Small intestine (tissue), 7 donors: Measurements from ENCODE around the gene MASP1. TPM values are rescaled to one million over a fixed set of nuclear protein-coding genes. Genes with fewer than 3 reads are reported as not detected.

Experiments
- DNase-seq, 2 donors: peaks; one replicate each; pipeline versions ENCODE4 v3.0.0 to v3.0.0-alpha.2; 2013
- FAIRE-seq: peaks from 2 replicates; lab custom pipeline; 2012; peaks lifted over from hg19 to GRCh38; lab: Jason Lieb, UNC
- H3K27ac ChIP-seq, 3 donors: one replicate each; pipeline ENCODE4 v1.5.1; 2013; ENCODE audit warnings: low read length in 2 of 3, mild to moderate bottlenecking in 2 of 3, control low read depth in 1 of 3, inconsistent platforms in 1 of 3, low read depth in 1 of 3, moderate library complexity in 1 of 3
- H3K27me3 ChIP-seq, 3 donors: one replicate each; pipeline ENCODE4 v1.6.1; 2013; ENCODE audit warnings: low read length in 3 of 3, inconsistent platforms in 1 of 3; ENCODE audit not compliant: control insufficient read depth in 3 of 3, insufficient read depth in 3 of 3
- H3K36me3 ChIP-seq, 3 donors: one replicate each; pipeline ENCODE4 v1.6.1; 2013; ENCODE audit warnings: low read length in 3 of 3, inconsistent platforms in 1 of 3, low read depth in 1 of 3, mild to moderate bottlenecking in 1 of 3, moderate library complexity in 1 of 3; ENCODE audit not compliant: control insufficient read depth in 3 of 3, insufficient read depth in 2 of 3
- H3K4me1 ChIP-seq, 3 donors: one replicate each; pipeline ENCODE4 v1.6.1; 2013; ENCODE audit warnings: low read length in 2 of 3, inconsistent platforms in 1 of 3, low read depth in 1 of 3, mild to moderate bottlenecking in 1 of 3, moderate library complexity in 1 of 3; ENCODE audit not compliant: control insufficient read depth in 3 of 3, insufficient read depth in 2 of 3
- H3K4me3 ChIP-seq, 3 donors: one replicate each; pipeline ENCODE4 v1.5.1; 2013; ENCODE audit warnings: low read length in 3 of 3, control low read depth in 1 of 3, inconsistent platforms in 1 of 3, low read depth in 1 of 3, mild to moderate bottlenecking in 1 of 3, moderate library complexity in 1 of 3
- H3K9me3 ChIP-seq, 2 donors: one replicate each; pipeline ENCODE4 v1.6.1; 2013; ENCODE audit warnings: low read depth in 1 of 2, low read length in 1 of 2; ENCODE audit not compliant: control insufficient read depth in 2 of 2, insufficient read depth in 1 of 2
- WGBS, 3 donors: extraction: QIAGEN DNeasy Blood & Tissue Kit; methylation state at CpG; one replicate each; pipeline ENCODE4 v1.1.7; 2013; 5-methylcytosine and 5-hydroxymethylcytosine counted together
- polyA plus RNA-seq, 4 donors: library from polyadenylated mRNA; stranded (reverse) in 3 of 4; unstranded in 1 of 4; fragments of 200-250 nt in 3 of 4; fragments of 120-200 nt in 1 of 4; gene quantifications; one replicate each; pipeline versions ENCODE4 v1.2.1 to v1.2.3, GENCODE V29; 2013
- donor health status: healthy with polysubstance abuse.
- donor health status: control.
- donor health status: control.
- donor health status: Bipolar disorder and iron deficiency.
- donor health status: healthy.

The MASP1 gene
- polyA plus RNA-seq, 4 donors, result 0.70 to 67.2 (median 1.6) TPM; not detected in 1

GRCh38 chr3:187281191-187281714 is 10.3 kb downstream of the MASP1 start:
- 66 to 79% (median 69%) methylated on average over 4 of the region's 4 CpGs for whole genome bisulfite sequencing, 3 donors
- Histone ChIP-seq H3K4me3 (no peak overlapping the region), H3K4me1 (no peaks in the 10 kb centered on the region), H3K27me3 (no peaks in the 10 kb centered on the region), H3K27ac (no peak overlapping the region), H3K36me3 (peaks cover 0 to 19% (median 0%) of the 10 kb centered on the region in 3 donors), H3K9me3 (no peaks in the 10 kb centered on the region)
- no peak for FAIRE-seq
- no peak for DNase-seq

- Histone ChIP-seq H3K9me3 (no peaks in the 10 kb centered on the region), H3K4me3 (no peak overlapping the region), H3K27ac (no peak overlapping the region), H3K4me1 (no peaks in the 10 kb centered on the region), H3K27me3 (no peaks in the 10 kb centered on the region), H3K36me3 (peaks cover 0 to 22% (median 0%) of the 10 kb centered on the region in 3 donors)
- WGBS, 3 donors, result 20 to 62% (median 32%) methylated on average over 1 of the region's 1 CpG
- DNase-seq, result no peak
- FAIRE-seq, result no peak
Observed at GRCh38 chr3:187280644-187281043, 10.9 kb downstream of the MASP1 start.

GRCh38 chr3:187277129-187277462 is 14.4 kb downstream of the MASP1 start:
- H3K36me3 ChIP-seq, result peaks cover 0 to 21% (median 0%) of the 10 kb centered on the region in 3 donors
- no peak for FAIRE-seq
- no peak overlapping the region for H3K4me3 ChIP-seq
- no peaks in the 10 kb centered on the region for H3K4me1 ChIP-seq
- no peak for DNase-seq
- no peaks in the 10 kb centered on the region for H3K9me3 ChIP-seq
- WGBS, 3 donors, result 68 to 79% (median 79%) methylated on average over 1 of the region's 1 CpG
- H3K27ac ChIP-seq, result no peak overlapping the region
- no peaks in the 10 kb centered on the region for H3K27me3 ChIP-seq

- DNase-seq, result no peak
- Histone ChIP-seq H3K36me3 (peaks cover 0 to 18% (median 0%) of the 10 kb centered on the region in 3 donors), H3K4me3 (no peak overlapping the region), H3K4me1 (no peaks in the 10 kb centered on the region), H3K27me3 (no peaks in the 10 kb centered on the region), H3K27ac (no peak overlapping the region), H3K9me3 (no peaks in the 10 kb centered on the region)
- FAIRE-seq, result no peak
- WGBS, 3 donors, result 71 to 83% (median 74%) methylated on average over 7 of the region's 7 CpGs
Observed at GRCh38 chr3:187276397-187277128, 15.0 kb downstream of the MASP1 start.

- Histone ChIP-seq H3K9me3 (peaks cover 0 to 7% of the 10 kb centered on the region in 2 donors), H3K27me3 (no peaks in the 10 kb centered on the region), H3K27ac (no peak overlapping the region), H3K36me3 (peaks cover 0 to 13% (median 0%) of the 10 kb centered on the region in 3 donors), H3K4me3 (no peak overlapping the region), H3K4me1 (no peaks in the 10 kb centered on the region)
- WGBS, 3 donors, result 54 to 59% (median 57%) methylated on average over 5 of the region's 5 CpGs
- DNase-seq, result no peak
- FAIRE-seq, result no peak
Observed at GRCh38 chr3:187274977-187275338, 16.6 kb downstream of the MASP1 start.

GRCh38 chr3:187274315-187274976 is 17.1 kb downstream of the MASP1 start:
- 78 to 87% (median 82%) methylated on average over 6 of the region's 6 CpGs for WGBS, 3 donors
- DNase-seq, result no peak
- H3K9me3 ChIP-seq, result peaks cover 0 to 10% of the 10 kb centered on the region in 2 donors
- H3K4me1 ChIP-seq, result no peaks in the 10 kb centered on the region
- peaks cover 0 to 13% (median 0%) of the 10 kb centered on the region in 3 donors for H3K36me3 ChIP-seq
- no peak overlapping the region for H3K4me3 ChIP-seq
- no peak for FAIRE-seq
- H3K27ac ChIP-seq, result no peak overlapping the region
- no peaks in the 10 kb centered on the region for H3K27me3 ChIP-seq

- no peak overlapping the region for H3K27ac ChIP-seq
- no peaks in the 10 kb centered on the region for H3K27me3 ChIP-seq
- H3K4me1 ChIP-seq, result no peaks in the 10 kb centered on the region
- no peak for DNase-seq
- WGBS, 3 donors, result 78 to 87% (median 81%) methylated on average over 2 of the region's 2 CpGs
- peaks cover 0 to 12% of the 10 kb centered on the region in 2 donors for H3K9me3 ChIP-seq
- peaks cover 0 to 11% (median 0%) of the 10 kb centered on the region in 3 donors for H3K36me3 ChIP-seq
- no peak overlapping the region for H3K4me3 ChIP-seq
- no peak for FAIRE-seq
Observed at GRCh38 chr3:187271582-187271981, 20.0 kb downstream of the MASP1 start.

GRCh38 chr3:187269486-187269885 is 22.1 kb downstream of the MASP1 start:
- no peaks in the 10 kb centered on the region for H3K27me3 ChIP-seq
- no peak overlapping the region for H3K4me3 ChIP-seq
- peaks cover 0 to 12% of the 10 kb centered on the region in 2 donors for H3K9me3 ChIP-seq
- peaks cover 0 to 2% (median 0%) of the 10 kb centered on the region in 3 donors for H3K36me3 ChIP-seq
- no peak overlapping the region for H3K27ac ChIP-seq
- H3K4me1 ChIP-seq, result peaks cover 0 to 12% (median 0%) of the 10 kb centered on the region in 3 donors
- FAIRE-seq (no peak), DNase-seq (no peak)
